HG03558 (cell line): ENCODE measurements around the gene SULT4A1.

ENCODE experiments used
- ATAC-seq: cut with Tn5 transposase; IDR thresholded peaks from one replicate; pipeline ENCODE4 v1.9.1; 2021; ENCODE audit warnings: moderate number of reproducible peaks; ENCODE audit not compliant: unreplicated experiment; ENCODE audit errors: extremely low read depth

The SULT4A1 gene

DNA sequence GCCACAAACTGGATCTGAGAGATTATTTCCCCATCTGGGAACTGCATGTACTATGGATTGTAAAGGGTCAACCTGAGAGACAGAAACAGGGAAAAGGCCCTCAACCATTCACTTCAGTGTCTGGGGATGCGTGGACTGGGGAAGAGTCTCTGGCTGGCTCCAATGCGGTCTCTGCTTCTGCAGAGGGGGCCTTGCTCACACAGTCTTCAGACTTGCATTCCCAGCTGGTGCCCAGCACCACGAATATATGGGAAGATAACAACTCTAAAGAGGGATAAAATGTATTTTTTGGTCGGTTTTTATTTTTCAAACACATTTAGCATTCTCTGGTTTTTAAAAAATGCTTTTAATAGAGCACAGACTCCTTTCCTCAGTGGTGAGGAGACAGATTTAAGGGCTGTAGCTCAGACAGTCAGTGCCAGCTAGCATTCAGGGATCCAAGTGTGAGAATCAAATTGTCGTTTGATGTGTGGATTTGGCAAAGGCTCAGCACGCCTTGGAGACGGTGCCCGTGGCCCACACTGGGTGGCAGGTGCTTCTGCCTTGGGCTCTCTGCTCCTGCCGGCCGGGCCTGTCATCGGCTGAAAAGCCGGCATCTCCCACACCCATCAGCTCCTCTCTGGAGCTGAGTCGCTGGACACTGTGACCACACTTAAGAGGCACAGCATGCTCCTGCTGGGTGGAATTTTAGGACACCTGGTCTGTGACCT lies 42.2 kb downstream of the SULT4A1 start:
- ATAC-seq = no peak

DNA sequence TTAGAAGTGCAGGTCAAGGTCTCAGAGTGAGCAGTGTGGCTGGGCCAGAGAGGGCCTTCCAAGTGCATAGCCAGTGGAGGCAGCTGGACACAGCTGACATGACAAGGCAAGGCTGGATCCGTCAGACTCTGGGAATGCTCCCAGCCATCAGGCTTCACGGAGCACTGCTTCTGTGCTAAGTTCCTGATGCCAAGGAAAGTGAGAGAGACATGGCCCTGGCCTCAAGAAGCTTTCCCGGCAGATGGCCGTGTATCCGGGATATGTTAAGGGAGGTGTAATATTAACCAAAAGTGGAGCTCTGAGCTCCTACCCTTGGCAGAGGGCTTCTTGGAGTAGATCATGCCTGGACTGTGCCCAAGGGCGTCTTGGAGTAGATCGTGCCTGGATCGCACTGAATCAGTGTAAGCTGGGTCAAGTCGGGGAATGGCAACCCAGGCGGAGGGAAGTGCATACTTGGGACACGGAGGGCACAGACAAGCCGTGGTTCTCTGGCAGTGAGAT lies 42.8 kb downstream of the SULT4A1 start:
- ATAC-seq = no peak

DNA sequence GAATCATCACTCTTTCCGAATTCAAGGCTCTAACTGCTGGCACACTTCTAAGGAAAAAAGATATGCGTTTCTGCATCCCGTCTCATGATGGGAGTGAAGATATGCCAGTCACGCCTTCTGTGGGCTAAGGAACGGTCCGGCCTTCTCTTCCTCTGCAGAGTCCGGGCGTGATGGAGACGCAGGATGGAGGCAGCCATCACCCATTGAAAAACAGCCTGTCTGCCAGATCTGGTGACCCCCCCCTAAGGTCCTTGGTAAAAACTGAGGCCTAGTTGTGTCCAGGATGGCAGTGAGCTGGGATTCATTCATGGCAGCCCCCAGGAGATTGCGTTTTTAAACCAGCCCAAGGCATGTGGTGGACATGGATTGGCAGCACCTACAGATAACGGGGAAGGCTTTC lies 43.3 kb downstream of the SULT4A1 start:
- ATAC-seq = no peak

DNA sequence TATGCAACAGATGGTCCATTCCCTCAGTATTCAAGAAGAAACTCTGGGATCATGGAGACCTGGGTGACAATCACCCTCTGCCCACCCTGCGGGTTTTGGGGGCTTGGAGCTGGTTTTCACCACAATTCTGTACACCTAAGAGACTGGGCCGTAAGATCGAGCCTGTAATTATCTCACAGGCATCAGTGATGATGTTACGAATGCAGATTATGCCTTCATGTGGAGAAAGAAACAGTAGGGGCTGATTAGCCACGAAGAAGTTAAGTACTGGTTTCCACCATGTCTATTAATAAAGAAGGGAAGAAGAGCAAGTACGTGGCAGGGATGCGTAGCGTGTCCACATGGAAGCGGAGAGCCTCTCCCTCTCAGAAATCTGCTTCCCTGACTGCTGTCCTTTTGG lies 44.9 kb downstream of the SULT4A1 start:
- ATAC-seq = no peak

DNA sequence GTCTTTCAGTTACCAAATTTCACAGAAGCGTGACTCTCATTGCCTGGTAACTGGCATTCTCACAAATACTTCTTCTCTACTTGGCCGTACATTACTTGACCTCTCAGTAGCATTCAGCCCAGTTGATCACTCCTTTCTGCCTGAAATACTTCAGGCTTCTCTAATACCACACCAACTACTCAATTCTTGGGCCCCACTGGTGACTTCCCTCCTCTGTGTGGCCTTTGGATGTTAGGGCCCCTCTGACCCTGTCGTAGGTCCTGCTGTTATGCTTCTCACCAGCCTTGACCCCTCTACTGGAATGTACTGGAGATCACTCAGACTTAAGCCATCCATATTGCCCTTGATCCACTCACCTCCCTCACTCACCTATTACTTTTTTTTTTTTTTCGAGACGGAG lies 48.0 kb downstream of the SULT4A1 start:
- no peak for ATAC-seq

DNA sequence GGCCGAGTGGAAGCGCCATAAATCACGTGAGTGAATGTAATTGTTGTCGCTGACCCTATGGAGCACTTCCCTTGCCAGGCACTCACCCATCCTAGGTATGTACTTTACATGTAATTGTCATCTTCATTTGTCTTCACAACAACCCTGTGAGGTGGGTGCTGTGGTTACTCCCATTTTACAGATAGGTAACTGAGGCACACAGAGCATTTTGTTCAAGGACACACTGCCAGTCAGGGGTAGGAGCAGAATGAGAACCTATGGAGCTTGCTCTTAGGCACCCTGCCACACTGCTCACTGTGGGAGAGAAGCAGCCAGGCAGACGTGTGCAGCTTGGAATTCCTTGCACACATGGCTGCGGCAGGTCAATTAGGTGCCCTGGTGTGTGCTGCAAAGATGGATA lies 49.4 kb downstream of the SULT4A1 start:
- ATAC-seq = no peak

DNA sequence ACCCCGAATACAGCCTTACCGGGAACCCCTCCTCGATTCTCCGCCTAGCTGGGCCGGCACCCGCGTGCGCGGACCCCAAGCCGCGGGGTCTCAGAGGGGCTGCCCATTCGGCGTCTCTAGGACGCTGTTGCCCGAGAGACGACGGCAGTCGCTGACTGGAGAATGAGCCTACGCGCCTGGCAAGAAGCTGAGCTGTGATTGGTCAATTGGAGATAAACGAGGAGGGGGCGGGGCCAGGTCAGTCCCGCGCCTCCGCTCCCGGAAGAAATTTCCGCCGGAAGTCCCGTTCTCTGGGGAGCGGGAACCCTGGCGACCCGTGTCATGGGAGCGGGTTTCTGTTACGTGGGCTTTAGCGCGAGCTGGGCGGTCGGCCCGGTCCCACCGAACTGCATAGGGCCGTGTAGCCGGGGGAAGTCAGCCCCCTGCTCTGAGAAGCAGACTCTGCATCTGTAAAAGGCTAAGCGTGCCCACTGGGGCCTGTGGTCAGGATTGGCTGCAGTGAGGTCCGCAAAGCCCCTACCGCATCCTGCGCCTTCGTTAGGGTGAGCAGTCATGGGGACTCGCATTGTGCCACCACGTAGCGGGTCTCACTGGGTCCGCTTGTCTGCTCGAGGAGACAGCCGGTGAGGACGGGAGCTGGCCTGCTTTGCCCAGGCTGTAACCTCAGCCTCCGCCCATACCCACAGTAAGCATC lies 50.0 kb downstream of the SULT4A1 start, which contains the start of gene EFCAB6:
TSS of gene EFCAB6 (minus strand) at position 157 of the 694 bp plus-strand sequence. CDS start 29,987 bp downstream, outside the sequence.
- peak; percentile 72 for ATAC-seq

DNA sequence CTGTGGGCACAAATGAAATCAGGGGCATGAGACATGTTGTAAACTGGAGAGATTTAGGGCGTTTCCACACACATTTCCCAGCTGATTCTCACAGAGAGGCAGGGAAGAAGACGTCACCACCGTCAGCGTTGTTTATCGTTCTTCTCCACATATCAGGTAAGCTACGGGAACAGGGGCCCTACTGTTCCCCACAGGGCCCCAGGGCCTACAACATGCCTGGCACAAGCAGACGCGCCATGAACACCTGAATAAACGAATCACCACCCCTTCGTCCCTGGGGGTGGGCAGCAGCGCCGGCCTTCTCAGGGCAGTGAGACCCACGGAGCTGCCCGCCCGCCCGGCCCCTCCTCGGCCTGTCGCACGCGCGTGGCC lies 50.5 kb downstream of the SULT4A1 start:
- ATAC-seq = no peak

DNA sequence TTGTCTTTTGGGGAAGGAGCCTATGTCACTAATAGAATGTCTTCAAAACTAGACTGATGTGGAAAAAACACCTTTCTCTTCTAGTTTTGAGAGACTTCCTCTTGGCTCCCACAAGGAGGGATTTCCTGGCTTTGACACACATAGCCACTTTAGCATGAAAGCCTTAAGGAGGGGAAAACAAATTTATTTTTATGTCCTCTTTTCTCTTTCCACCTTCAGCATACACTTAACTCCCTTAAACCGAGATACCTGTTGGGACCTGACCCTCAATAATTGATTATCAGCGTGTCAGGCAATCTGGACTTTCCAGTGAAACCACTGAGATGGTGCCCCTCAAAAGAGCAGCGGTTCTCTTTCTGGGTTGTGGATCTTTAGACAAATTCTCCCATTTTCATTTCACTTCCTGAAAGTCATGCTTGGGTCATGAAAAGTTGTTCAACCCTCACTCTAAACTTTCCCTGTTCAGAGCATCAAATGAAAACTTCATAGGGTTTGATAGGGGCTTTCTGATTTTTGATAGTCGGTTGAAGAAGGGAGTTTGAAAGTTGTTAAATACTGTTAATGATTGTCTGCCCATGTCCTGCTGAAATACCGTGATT lies 59.3 kb downstream of the SULT4A1 start:
- no peak for ATAC-seq

DNA sequence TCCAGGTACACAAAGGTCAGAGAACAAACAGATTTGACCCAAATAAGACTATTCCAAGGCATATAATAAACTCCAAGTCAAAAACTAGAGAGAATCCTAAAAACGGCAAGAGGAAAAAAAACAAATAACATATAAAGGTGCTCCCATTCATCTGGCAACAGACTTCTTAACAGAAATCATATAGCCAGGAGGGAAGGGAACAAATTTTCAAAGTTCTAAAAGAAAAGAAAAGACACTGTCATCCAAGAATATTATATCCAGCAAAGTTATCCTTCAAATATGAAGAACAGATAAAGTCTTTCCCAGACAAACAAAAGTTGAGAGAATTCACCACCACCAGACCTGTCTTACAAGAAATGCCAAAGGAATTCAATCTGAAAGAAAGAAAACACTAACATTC lies 61.3 kb downstream of the SULT4A1 start:
- ATAC-seq = no peak

DNA sequence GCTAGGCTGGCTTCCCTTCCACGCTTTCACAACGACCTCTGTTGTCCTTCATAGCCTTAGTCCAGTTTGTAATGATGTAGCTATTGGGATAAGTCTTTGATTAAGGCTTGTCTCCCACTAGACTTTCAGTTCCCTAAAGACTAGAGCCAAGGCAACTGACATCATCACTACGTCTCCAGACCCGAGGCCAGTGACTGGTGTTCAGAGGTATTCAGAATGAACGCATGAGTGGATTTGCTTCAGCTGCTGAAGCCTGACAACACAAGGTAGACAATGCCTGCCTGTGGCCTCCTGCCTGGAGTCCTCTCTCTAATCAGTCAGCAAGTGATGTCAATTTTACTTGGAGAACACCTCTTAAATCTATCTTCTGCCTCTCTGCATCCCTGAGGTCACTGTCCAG lies 63.8 kb downstream of the SULT4A1 start:
- ATAC-seq = no peak

DNA sequence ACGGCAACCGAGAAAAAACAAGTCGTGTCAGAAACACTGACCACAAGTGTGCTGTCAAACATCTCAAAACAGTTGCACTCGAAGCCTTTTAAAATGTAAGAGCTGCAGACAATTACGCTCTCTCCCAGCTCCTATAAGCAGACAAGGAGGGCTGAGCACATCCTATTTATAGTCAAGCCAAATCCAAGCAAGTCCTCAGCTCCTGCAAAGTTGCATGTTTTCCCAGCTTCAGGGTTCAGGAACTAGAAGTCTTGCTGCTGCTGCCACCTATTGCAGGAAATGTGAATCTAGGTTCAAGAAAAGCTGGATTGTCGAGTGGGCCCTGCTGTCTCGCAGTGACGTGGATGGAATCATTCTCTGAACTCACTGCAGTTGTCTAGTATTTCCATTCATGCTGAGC lies 65.7 kb downstream of the SULT4A1 start:
- no peak for ATAC-seq

DNA sequence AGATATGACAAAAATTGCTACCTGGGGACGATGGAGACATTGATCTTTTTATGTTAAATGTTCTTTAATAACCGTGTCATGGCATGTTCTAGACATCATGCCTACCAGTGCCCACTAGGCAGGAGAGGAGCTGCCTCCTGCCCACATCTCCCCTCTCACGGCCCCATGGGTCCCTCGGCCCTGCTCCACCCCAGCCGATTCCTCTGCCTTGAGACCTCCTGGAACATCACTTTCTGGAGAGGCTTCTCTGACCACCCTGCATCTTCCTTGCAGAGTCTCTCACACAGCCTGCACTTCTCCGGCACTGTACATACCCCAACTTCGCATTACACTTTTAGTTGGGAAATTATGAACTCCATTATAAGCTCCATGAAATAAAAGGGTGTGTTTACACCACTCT lies 67.0 kb downstream of the SULT4A1 start:
- ATAC-seq = no peak

DNA sequence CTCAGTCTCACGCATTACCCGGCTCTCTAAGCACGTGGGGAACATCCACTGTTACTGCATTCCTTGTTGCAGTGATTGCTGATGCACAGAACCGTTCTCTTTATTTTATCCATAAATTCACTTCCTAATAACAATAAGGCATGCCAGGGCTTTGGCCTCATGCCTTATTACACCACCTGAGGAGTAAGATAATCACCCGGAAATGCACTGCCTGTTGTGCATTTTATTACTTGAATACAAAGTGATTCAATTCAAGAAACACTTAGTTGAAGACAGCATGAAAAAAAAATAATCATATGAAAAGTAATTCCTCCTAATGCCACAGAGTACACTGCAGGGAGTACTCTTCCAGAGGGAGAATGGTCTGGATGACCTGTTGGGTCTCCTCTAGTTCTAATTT lies 69.4 kb downstream of the SULT4A1 start:
- ATAC-seq = no peak

DNA sequence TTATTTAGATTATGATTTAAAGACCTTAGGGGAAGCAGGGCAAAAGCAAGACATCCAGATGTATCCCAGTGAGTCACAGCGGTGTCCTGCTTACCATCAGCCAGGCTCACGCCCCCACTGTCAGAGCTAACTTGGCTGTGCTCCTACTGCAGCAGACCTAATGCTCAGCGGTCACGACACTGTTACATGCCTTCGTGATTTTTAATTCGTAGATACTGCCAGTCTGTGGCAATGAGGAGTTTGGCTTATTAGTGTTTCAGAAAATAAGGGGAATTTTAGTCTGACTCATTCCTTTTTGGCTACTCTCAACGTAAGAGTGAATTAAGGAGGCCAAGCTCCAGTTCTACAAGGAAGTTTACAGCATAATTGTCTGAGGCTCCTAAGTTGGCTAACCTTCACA lies 72.9 kb downstream of the SULT4A1 start:
- ATAC-seq = no peak

DNA sequence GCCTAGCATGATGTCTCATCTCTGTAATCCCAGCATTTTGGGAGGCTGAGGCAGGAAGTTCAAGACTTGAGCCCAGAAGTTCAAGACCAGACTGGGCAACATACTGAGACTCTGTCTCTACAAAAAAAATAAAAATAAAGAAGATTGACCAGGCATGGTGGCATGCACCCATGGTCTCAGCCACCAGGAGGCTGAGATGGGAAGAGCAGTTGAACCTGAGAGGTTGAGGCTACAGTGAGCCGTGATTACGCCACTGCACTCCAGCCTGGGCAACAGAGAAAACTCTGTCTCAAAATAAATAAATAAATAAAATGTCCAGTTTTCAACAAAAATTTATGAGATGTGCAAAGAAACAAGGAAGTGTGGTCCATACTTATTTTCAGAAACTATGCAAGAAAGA lies 78.5 kb downstream of the SULT4A1 start:
- no peak for ATAC-seq

DNA sequence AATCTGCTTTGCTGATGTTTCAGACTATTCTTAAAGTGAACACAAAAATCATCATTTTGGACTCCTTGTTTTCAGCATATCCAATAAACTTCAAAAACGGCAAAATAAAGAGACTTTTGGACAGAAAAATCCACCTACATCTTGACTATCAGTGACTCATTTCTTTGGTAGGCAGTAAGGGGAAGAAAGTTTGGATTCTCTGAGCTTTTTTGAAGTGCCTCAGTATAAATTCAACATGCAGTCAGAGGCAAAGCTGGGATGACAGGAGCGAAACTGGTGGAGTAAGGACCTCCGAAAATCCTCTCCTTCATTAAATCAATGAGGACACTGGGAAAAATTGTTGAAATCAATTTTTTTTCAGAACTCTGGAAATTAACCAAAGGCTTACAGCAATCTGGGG lies 79.9 kb downstream of the SULT4A1 start:
- ATAC-seq = no peak

DNA sequence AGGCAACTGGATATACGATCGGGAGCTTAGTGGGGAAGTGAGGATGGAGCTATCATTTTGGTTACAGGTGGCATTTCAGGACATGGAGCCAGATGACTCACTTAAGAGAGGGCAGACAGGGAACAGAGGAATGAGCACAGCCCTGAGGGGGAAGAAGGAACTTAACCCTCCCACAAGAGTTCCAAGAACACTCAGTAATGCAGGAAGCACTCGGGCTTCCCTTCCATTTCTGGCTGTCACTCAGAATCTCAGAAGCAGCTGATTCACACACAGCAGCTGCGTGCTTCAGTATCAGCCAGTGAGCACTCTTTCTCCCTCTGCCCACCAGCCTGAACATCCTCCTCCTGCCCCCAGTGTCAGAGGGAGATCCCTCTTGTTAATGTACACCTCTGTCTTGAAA lies 85.0 kb downstream of the SULT4A1 start:
- no peak for ATAC-seq

DNA sequence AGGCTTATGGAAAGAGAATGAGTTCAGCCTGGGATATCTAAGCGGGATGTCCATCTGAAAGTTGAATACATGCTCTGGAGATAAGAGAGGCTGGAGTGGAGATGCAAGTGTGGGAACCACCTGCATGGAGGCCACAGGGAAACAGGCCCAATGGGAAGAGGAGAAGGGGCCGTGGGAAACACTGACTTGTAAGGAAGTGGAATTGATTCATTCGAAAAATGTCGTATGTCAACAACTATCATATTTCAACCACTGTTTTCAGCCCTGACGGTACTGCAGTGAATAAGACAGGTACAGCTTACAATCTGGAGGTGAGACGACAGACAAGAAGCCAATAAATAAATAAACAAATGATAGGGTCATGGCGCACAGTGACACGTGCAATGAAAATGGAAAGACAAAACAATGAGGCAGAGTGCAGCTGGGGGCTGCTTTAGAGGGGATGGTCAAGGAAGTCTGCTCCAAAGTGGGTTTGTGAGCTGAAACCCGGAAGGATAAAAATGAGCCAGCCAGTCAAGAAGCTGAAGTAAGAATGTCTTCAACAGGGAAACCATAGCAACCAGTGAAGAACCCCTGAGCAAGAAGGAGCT lies 86.1 kb downstream of the SULT4A1 start:
- no peak for ATAC-seq
